HG03045 (cell line): Measurements from ENCODE around the gene MRPL24.

ENCODE experiments used
- ATAC-seq: cut with Tn5 transposase; IDR thresholded peaks from one replicate; pipeline ENCODE4 v1.9.1; 2021; ENCODE audit warnings: mild to moderate bottlenecking, moderate library complexity; ENCODE audit not compliant: unreplicated experiment

The MRPL24 gene

DNA sequence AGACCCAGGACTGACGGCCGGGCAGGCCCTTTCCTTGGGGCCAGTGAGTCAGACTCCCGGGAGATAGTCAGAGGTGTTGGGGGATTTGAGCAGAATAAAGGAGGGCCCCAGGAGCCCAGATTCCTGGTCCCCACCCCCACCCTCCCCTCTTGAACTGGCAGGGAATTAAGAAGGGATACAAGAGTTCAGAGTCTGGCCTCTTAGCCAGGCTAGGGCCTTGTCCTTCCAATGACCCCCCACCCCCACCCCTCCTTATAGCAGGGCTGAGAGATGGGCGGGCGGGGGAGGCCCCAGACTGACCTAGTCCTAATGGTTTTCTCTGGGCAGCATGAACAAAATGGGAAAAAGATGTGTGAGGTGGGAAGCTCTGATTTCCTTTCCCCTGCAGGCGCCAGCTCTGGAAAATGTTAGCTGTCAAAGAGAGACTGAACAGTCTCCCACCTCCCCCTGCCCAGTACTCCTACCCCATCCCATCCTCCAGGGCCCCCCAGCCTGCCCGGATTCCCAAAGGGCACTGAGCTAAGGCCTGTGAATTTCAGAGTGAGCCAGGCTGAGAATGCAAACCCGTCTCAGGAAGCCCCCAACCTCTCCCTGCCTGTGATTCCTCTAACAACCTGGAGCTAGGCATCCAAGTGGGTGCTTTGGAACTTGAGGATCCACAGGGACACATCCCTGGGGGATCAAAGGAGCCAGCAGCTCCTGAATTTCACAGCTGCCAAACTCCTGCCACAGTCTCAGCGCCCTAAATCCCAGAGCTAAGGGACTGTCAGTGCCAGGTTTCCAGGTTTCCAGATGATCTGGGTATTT, 29.7 kb downstream of the MRPL24 start:
- ATAC-seq, result no peak

GRCh38 chr1:156709757-156710489, 31.0 kb downstream of the MRPL24 start:
- ATAC-seq, result no peak

DNA sequence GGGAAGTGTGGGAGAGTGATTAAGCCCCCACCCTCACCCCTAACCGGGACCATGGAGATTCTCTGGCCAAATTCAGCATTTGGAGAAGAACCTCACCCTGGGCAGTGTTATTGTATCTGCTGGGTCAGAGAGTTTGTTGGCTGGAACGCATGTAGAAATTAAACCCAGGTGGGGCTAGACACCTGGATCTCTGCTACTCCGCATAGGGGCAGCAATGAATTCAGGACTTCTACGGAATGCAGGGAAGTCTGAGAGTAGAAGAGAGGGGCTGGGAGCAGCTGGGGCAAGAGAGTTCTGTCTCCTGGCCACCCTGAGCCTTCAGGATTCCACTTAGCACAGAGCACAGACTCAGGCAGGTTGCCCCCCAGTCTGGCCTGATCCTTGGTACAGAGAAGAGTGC, 31.9 kb downstream of the MRPL24 start:
- no peak for ATAC-seq

DNA sequence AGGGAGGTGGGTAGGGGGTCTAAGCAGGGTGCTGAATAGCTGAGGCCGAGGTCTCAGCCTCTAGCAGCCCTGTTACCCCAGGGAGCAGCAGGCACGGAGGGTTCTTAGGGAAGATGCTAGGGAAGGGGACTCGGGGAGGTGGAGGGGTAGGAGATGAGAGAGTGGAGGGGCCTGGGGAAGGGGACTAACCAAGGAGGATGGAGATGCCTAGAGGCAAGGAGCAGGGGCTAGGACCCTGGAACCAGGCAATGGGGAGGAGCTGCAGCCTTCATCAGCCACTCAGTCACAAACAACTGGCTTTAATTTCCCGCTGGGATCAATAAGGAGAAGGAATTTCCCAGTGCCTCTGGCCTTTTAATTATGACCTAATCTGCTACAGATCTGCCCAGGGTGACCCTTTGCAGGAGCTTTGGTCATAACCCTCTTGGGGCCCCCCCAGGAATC, 32.6 kb downstream of the MRPL24 start:
- ATAC-seq, result no peak

- no peak for ATAC-seq
These were observed 33.3 kb downstream of the MRPL24 start for GRCh38 chr1:156707417-156708217.

GRCh38 chr1:156706657-156707416, 34.1 kb downstream of the MRPL24 start:
- ATAC-seq, result no peak

DNA sequence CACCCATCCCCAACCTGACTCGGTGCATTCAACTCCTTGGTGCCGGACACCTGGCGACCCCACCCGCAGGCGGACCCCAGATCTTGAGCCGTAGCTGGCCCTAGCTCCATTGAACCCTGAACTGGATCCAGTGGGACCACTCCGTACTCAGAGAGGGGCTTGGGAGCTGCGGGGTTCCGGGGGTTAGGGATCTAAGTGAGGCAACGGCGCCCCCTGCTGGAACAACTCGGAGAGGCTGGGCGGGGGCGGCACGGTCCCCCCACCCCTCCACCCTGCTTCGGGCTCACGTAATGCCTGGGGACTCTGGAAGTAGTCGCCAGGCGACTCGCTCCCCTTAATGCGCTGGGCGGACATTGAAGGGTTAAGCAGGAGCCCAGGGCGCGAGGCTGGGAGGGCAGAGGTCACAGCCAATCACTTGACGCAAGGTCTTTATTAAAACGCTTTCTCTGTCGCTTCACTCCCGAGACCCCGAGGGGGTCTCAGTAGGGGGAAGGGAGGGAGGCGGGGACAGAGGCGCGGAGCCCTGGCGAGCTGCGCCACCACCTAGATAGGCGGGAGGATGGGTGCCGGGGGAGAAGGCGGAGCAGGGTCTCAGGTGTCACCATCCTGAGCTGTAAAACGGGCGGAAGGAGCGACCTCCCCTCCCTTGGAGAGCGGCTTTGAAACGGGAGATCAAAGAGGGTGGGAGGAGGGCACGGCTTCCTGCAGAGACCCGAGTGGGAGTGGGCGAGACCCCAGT, 34.8 kb downstream of the MRPL24 start:
- no peak for ATAC-seq

- no peak for ATAC-seq
These were observed 35.5 kb downstream of the MRPL24 start, which contains the start of gene CRABP2 for GRCh38 chr1:156705321-156705917. TSS of gene CRABP2 (minus strand) at chr1:156705583. CDS start at chr1:156705446, 137 bp downstream.

- no peak for ATAC-seq
These were observed 36.0 kb downstream of the MRPL24 start for GRCh38 chr1:156704930-156705320.

DNA sequence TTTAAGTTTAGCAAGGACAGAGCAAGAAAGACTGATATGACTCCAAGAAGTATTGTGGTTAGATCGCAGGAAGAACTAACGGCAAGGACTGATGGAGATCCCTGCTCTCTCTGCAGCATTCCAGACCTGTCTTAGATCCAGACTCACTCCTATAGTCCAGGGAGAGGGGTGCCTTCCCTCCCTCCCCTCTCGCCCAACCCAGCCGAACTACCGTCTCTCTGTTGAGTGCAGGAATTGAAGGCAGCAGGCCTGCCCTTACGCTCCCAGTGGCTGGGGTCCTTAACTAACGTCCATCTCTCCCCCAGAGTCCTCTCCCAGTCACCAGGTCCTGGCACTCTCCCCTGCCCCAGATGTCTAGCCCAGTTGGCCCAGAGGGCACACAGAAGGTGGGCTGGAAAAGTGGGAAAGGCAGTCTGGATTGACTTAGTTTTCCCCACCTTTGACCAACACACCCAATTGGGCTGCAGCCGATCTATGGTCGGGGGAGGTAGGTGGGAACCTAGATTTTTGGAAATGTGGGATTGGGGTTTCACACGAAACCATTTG, 36.6 kb downstream of the MRPL24 start:
- no peak for ATAC-seq

DNA sequence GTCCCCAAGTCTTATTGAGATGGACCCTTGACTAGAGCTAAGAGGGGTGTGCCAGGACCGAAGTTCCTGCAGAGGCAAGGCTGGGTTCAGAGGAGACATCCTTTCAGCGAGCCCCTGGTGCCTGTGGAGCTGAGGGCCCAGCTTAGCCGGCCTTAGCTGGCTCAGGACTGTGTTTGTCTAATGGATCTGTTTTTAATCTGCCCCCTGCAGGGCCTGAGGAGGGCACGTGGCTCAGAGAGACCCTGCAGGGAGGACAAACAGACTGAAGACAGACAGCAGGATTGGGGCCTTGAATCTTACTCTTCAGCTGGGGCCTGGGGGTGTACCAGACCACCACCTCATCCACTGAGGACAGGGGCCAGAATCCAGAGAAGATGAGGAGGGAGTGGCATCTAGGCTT, 37.1 kb downstream of the MRPL24 start:
- no peak for ATAC-seq

DNA sequence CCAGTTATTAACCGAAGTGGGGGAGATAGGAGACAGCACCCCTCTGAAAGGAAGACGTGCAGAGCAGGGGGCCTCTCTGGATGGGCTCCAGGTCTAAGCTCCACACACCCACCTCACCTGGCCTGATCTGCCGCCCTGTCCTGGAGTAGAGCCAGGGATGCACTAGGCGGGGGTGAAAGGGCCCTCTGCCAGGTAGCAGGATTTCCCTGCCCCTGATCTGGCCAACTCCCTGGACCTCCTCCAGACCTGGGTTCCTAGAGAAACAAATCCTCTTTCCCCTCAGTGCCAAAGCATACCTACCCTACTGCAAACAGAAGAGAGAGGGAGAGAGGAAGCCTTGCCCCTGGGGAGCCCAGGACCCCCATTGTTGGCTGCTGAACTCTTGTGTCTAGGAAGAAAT, 37.6 kb downstream of the MRPL24 start:
- no peak for ATAC-seq

- no peak for ATAC-seq
These were observed 40.0 kb downstream of the MRPL24 start for GRCh38 chr1:156700736-156701531.

DNA sequence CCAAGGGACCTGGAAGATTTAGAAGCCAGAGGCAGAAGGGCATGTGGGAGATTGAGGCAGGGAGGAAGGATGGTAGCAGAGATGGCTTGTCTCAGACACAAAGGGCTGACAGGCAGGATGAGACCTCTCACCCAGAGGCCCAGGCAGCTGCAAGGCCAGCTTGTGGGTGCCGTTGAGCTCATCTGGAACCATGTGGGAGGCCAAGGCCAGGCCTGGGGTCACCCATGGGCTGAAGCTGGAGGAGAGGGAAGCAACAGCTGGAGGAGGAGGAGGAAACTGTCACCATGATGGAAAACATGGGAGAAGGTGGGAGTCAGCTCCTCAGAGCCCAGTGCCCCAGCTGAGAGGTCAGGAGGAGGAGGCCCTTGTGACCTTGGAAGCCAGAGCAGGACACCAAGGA, 41.9 kb downstream of the MRPL24 start:
- ATAC-seq, result no peak

GRCh38 chr1:156697481-156697880, 43.4 kb downstream of the MRPL24 start:
- ATAC-seq, result no peak

GRCh38 chr1:156696755-156697154, 44.1 kb downstream of the MRPL24 start:
- ATAC-seq, result no peak

GRCh38 chr1:156694690-156694962, 46.3 kb downstream of the MRPL24 start:
- ATAC-seq, result no peak

DNA sequence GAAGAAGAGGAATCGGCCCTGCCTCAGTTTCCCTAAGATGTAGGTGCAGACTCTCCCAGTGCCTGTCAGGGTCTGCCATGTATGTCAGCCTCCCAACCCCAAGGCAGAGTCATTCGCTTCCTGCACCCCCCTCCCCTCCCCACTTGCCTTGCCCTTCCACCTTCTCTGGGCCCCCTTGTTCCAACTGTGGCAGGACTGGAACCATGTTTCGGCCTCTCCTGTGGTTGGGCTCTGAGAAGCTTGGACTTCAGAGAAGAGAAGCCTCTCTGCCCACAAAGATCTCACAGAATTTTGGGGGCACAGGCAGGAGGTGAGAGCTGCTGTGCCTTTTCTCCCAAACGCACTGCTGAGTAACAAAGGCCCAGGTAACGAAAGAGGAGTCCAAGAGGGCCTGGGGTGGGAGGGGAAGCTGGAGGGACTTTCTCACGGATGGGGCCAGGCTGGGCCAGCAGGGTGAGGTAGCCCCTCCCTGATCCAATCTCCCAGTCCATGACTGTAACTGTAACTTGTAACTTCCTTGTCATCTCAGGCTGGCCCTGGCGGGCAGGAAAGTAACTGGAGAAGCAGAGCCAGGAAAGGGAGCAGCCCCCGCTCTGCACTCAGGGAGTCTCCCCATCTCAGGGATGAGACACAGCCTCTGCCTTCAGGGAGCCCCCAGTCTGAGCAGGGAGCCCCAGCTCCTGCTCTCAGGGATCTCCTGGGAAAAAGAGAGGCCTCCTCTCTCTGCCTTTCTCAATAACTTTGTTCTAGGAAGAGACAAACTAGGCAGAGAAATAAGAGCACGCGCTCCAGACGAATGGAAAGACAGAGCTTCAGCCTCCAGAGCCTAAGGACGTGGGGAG, 46.8 kb downstream of the MRPL24 start:
- ATAC-seq, result no peak
